ENCODE results near the gene MGAT5B. TPM values are rescaled to one million over a fixed set of nuclear protein-coding genes. Genes with fewer than 3 reads are reported as not detected.

The MGAT5B gene
- total and polyA plus RNA-seq, 9 of the 15 experiments (the other 6 are each of a cell fraction or from before 2014, with no cell fraction given): 0.09 to 0.43 (median 0.18) TPM; not detected in 4

- TF ChIP-seq CBX3 (IDR thresholded peaks at IDR 0.05; ENCODE audit: borderline replicate concordance in 1 of 2, low read length in 2 of 2) (peak in 1 of 2 experiments; percentile 45; a peak in 1 of 3 replicates), EP300 (IDR thresholded peaks at IDR 0.05; ENCODE audit: low read length) (peak; percentile 80; the same call in 1 of the 2 replicates), MEIS2 (IDR thresholded peaks at IDR 0.05; ENCODE audit: partially characterized antibody) (no peak), CBFA2T2 (conservative IDR thresholded peaks at IDR 0.05) (peak; percentile 66), RNF2 (IDR thresholded peaks at IDR 0.05) (peak; percentile 21; the same call in 1 of the 2 replicates), CREB1 (IDR thresholded peaks at IDR 0.05) (no peak), CREB1 (CRISPR knock-in tag; IDR thresholded peaks at IDR 0.05) (peak; percentile 43; the same call in 1 of the 2 replicates), SMARCC2 (IDR thresholded peaks at IDR 0.05; ENCODE audit: low read depth) (peak; percentile 70), HLTF (IDR thresholded peaks at IDR 0.05) (0 out of 2 replicates have a peak, but pooled peaks have one; percentile 57), STAT5A (IDR thresholded peaks at IDR 0.05; ENCODE audit: borderline replicate concordance, low read length) (peak; percentile 75), FOXK1 (CRISPR knock-in tag; IDR thresholded peaks at IDR 0.05; ENCODE audit: borderline replicate concordance) (0 out of 2 replicates have a peak, but pooled peaks have one; percentile 39), L3MBTL2 (IDR thresholded peaks at IDR 0.05) (peak; percentile 65), NFIC (IDR thresholded peaks at IDR 0.05) (peak; percentile 80), MBD2 (IDR thresholded peaks at IDR 0.05; ENCODE audit: borderline replicate concordance, low read depth) (no peak), JUN (IDR thresholded peaks at IDR 0.05; ENCODE audit: borderline replicate concordance, low read depth, low read length) (peak; percentile 85), JUN (CRISPR knock-in tag; IDR thresholded peaks at IDR 0.05; ENCODE audit: borderline replicate concordance) (no peak)
- TF ChIP-seq, protein P1, sequence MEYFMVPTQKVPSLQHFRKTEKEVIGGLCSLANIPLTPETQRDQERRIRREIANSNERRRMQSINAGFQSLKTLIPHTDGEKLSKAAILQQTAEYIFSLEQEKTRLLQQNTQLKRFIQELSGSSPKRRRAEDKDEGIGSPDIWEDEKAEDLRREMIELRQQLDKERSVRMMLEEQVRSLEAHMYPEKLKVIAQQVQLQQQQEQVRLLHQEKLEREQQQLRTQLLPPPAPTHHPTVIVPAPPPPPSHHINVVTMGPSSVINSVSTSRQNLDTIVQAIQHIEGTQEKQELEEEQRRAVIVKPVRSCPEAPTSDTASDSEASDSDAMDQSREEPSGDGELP (CRISPR knock-in tag; IDR thresholded peaks at IDR 0.05; ENCODE audit: borderline replicate concordance): peak; percentile 72
- TF ChIP-seq, protein P2, sequence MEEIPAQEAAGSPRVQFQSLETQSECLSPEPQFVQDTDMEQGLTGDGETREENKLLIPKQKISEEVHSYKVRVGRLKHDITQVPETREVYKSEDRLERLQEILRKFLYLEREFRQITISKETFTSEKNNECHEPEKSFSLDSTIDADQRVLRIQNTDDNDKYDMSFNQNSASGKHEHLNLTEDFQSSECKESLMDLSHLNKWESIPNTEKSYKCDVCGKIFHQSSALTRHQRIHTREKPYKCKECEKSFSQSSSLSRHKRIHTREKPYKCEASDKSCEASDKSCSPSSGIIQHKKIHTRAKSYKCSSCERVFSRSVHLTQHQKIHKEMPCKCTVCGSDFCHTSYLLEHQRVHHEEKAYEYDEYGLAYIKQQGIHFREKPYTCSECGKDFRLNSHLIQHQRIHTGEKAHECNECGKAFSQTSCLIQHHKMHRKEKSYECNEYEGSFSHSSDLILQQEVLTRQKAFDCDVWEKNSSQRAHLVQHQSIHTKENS (CRISPR knock-in tag; IDR thresholded peaks at IDR 0.05): no peak
Observed at GRCh38 chr17:76845541-76846017, 22.6 kb upstream of the MGAT5B start (continued).
